HG02938 (cell line): ENCODE results near the gene TRMT10A.

ENCODE experiments used
- ATAC-seq: cut with Tn5 transposase; IDR thresholded peaks from one replicate; pipeline ENCODE4 v1.9.1; 2021; ENCODE audit warnings: mild to moderate bottlenecking, moderate library complexity; ENCODE audit not compliant: unreplicated experiment

TRMT10A gene

GRCh38 chr4:99563310-99564186 is at the start of gene TRMT10A:
TSS of gene TRMT10A (minus strand) at chr4:99564039. CDS start at chr4:99559338, 4,701 bp downstream.
- peak; percentile 91 for ATAC-seq

GRCh38 chr4:99612704-99613103 is 48.9 kb upstream of the TRMT10A start:
- ATAC-seq: no peak

- no peak for ATAC-seq
These were observed 48.4 kb upstream of the TRMT10A start for GRCh38 chr4:99612281-99612680.

GRCh38 chr4:99610605-99611175 is 46.9 kb upstream of the TRMT10A start:
- no peak for ATAC-seq

GRCh38 chr4:99608417-99608816 is 44.6 kb upstream of the TRMT10A start:
- no peak for ATAC-seq

- no peak for ATAC-seq
These were observed 42.9 kb upstream of the TRMT10A start for GRCh38 chr4:99606716-99607115.

GRCh38 chr4:99594818-99595217 is 31.0 kb upstream of the TRMT10A start:
- no peak for ATAC-seq

- ATAC-seq: peak; percentile 75
These were observed 30.2 kb upstream of the TRMT10A start for GRCh38 chr4:99593781-99594641.

- ATAC-seq: no peak
These were observed 27.9 kb upstream of the TRMT10A start for GRCh38 chr4:99591757-99592156.

GRCh38 chr4:99587803-99588202 is 24.0 kb upstream of the TRMT10A start:
- ATAC-seq: no peak

GRCh38 chr4:99587309-99587708 is 23.5 kb upstream of the TRMT10A start:
- no peak for ATAC-seq

- no peak for ATAC-seq
These were observed 23.0 kb upstream of the TRMT10A start for GRCh38 chr4:99586797-99587196.

- no peak for ATAC-seq
These were observed 22.5 kb upstream of the TRMT10A start for GRCh38 chr4:99586322-99586721.

- no peak for ATAC-seq
These were observed 21.7 kb upstream of the TRMT10A start for GRCh38 chr4:99585516-99585915.

GRCh38 chr4:99578714-99579113 is 14.9 kb upstream of the TRMT10A start:
- ATAC-seq: no peak

GRCh38 chr4:99574530-99575324 is 10.9 kb upstream of the TRMT10A start, which contains the start of gene MTTP:
TSS of gene MTTP (plus strand) at chr4:99574824. CDS start at chr4:99574910, 86 bp downstream.
- peak; percentile 76 for ATAC-seq

GRCh38 chr4:99573735-99574368 is 10.0 kb upstream of the TRMT10A start:
- ATAC-seq: no peak

- no peak for ATAC-seq
These were observed 8.8 kb upstream of the TRMT10A start for GRCh38 chr4:99572527-99573240.

GRCh38 chr4:99571883-99572282 is 8.0 kb upstream of the TRMT10A start:
- no peak for ATAC-seq
